HepG2 (cell line): Measurements from ENCODE around the gene PEX3. TPM values are rescaled to one million over a fixed set of nuclear protein-coding genes. Genes with fewer than 3 reads are reported as not detected.

ENCODE experiments used
- ATAC-seq: fragments of 200-7000 bp; cut with Tn5 transposase; 3 replicates; pipeline ENCODE4 v1.9.1; 2020; ENCODE audit warnings: mild to moderate bottlenecking, moderate library complexity
- BruUV-seq: library from RNA; stranded (reverse); fragments of 400-500 nt; replicated peaks from 2 replicates; lab custom pipeline; 2021; lab: Mats Ljungman, UMichigan
- CTCF ChIA-PET: fragments of 300-600 bp; formaldehyde crosslinking; extraction: SDS; loops from one replicate; lab custom pipeline; 2021; ENCODE audit warnings: low total read pairs, inconsistent platforms, low intra/inter-chr PET ratio; lab: Yijun Ruan, JAX
- POLR2A ChIA-PET: fragments of 350-600 bp; sonication (Branson Sonifier 250); formaldehyde crosslinking; loops from one replicate; lab custom pipeline; 2020; ENCODE audit warnings: antibody characterized with exemption, inconsistent platforms; lab: Yijun Ruan, JAX
- DNase-seq: peaks from one replicate; pipeline ENCODE4 v3.0.0-alpha.2; 2015; ENCODE audit warnings: low spot score
- FAIRE-seq: peaks from 3 replicates; lab custom pipeline; 2011; peaks lifted over from hg19 to GRCh38; lab: Jason Lieb, UNC
- H2AFZ ChIP-seq: one replicate; pipeline ENCODE4 v1.6.1; 2011; ENCODE audit warnings: low read length, inconsistent platforms
- H3K27ac ChIP-seq: fragments of 300-600 bp; 3 replicates; pipeline ENCODE4 v1.8.0; 2011; ENCODE audit warnings: mixed run types, mild to moderate bottlenecking, mixed read lengths, low read length, inconsistent platforms; ENCODE audit not compliant: insufficient read depth; ENCODE audit errors: extremely low read length
- H3K27me3 ChIP-seq, 2 experiments: fragments of 200-600 bp in 1 of 2; 2 replicates in 1 of 2; 3 replicates in 1 of 2; pipeline versions ENCODE4 v1.6.0 to v1.8.0; 2011; ENCODE audit warnings: low read length in 2 of 2, mild to moderate bottlenecking in 2 of 2, moderate library complexity in 2 of 2, inconsistent platforms in 1 of 2; ENCODE audit not compliant: insufficient read depth in 2 of 2, control insufficient read depth in 1 of 2
- H3K36me3 ChIP-seq, 2 experiments: fragments of 200-600 bp in 1 of 2; replicated peaks in 1 of 2; 2 replicates in 1 of 2; 3 replicates in 1 of 2; pipeline versions ENCODE4 v1.5.1 to v1.8.0; 2011; ENCODE audit warnings: low read length in 2 of 2, inconsistent platforms in 1 of 2; ENCODE audit not compliant: insufficient read depth in 2 of 2, control insufficient read depth in 1 of 2
- H3K4me1 ChIP-seq: 2 replicates; pipeline ENCODE4 v1.5.1; 2012; ENCODE audit warnings: low read length, inconsistent platforms; ENCODE audit not compliant: insufficient read depth
- H3K4me2 ChIP-seq: 2 replicates; pipeline ENCODE4 v1.6.0; 2011; ENCODE audit warnings: low read depth, low read length, inconsistent platforms
- H3K4me3 ChIP-seq, 3 experiments: fragments of 200-600 bp in 1 of 3; sonication (generic), shearing (Covaris generic) in 1 of 3; replicated peaks in 1 of 3; 2 replicates each; pipeline ENCODE4 v1.5.1; 2011 to 2016; ENCODE audit warnings: low read length in 3 of 3, inconsistent platforms in 2 of 3, low read depth in 2 of 3, mild to moderate bottlenecking in 2 of 3, control low read depth in 1 of 3, mixed read lengths in 1 of 3; ENCODE audit not compliant: insufficient read depth in 1 of 3
- H3K79me2 ChIP-seq: one replicate; pipeline ENCODE4 v1.6.1; 2011; ENCODE audit warnings: low read length, inconsistent platforms; ENCODE audit not compliant: insufficient read depth
- H3K9ac ChIP-seq: 2 replicates; pipeline ENCODE4 v1.6.0; 2011; ENCODE audit warnings: mild to moderate bottlenecking, low read depth, low read length, inconsistent platforms; ENCODE audit not compliant: insufficient read depth
- H3K9me3 ChIP-seq: 2 replicates; pipeline ENCODE4 v1.5.1; 2012; ENCODE audit warnings: mild to moderate bottlenecking, low read length
- H4K20me1 ChIP-seq: 2 replicates; pipeline ENCODE4 v1.6.0; 2011; ENCODE audit warnings: inconsistent platforms, mild to moderate bottlenecking, low read length, moderate library complexity; ENCODE audit not compliant: insufficient read depth
- CHCHD3 ChIP-seq: sonication (generic); formaldehyde crosslinking; IDR thresholded peaks from 2 replicates; pipeline ENCODE4 v1.8.0; 2022; ENCODE audit warnings: mild to moderate bottlenecking, missing genetic modification reagents, moderate library complexity
- HNF4A ChIP-seq: sonication (generic); formaldehyde crosslinking; IDR thresholded peaks from 2 replicates; pipeline ENCODE4 v1.4.0; 2020; ENCODE audit warnings: missing genetic modification reagents
- HOXA5 ChIP-seq: sonication (generic); formaldehyde crosslinking; IDR thresholded peaks from 2 replicates; pipeline ENCODE4 v1.4.0; 2020; ENCODE audit warnings: missing genetic modification reagents
- PAF1 ChIP-seq: IDR thresholded peaks from 2 replicates; pipeline ENCODE4 v1.6.1; 2016; ENCODE audit warnings: missing genetic modification reagents, missing compliant biosample characterization
- RARA ChIP-seq: IDR thresholded peaks from 2 replicates; pipeline ENCODE4 v1.6.1; 2016; ENCODE audit warnings: missing genetic modification reagents, missing compliant biosample characterization
- SNRNP70 ChIP-seq: fragments of 200-400 bp; formaldehyde crosslinking; IDR thresholded peaks from 2 replicates; pipeline ENCODE4 v1.6.1; 2017; ENCODE audit warnings: mild to moderate bottlenecking, low read depth, low read length, moderate library complexity
- ZNF121 ChIP-seq: sonication (generic); formaldehyde crosslinking; IDR thresholded peaks from 2 replicates; pipeline ENCODE4 v1.5.0; 2020; ENCODE audit warnings: mild to moderate bottlenecking, missing genetic modification reagents
- ZNF558 ChIP-seq: sonication (generic); formaldehyde crosslinking; IDR thresholded peaks from 2 replicates; pipeline ENCODE4 v1.9.0; 2022; ENCODE audit warnings: mild to moderate bottlenecking, missing genetic modification reagents, borderline replicate concordance
- WGBS: methylation state at CpG from one replicate; pipeline ENCODE4 v1.1.6; 2017; ENCODE audit warnings: low lambda C conversion rate; 5-methylcytosine and 5-hydroxymethylcytosine counted together
- in situ Hi-C: cut with HindIII; loops from 2 replicates; pipeline ENCODE4 v1.10.0; 2017; ENCODE audit warnings: low pct_unique_long_range_greater_than_20kb; ENCODE audit not compliant: extremely low pct_ligation_motif_present
- intact Hi-C: fragments of 100-400 bp; cut with micrococcal nuclease; formaldehyde crosslinking; loops from one replicate; pipeline ENCODE4 v1.10.0; 2022; ENCODE audit not compliant: unreplicated experiment
- polyA plus RNA-seq, 8 experiments: library from polyadenylated mRNA; depleted of rRNA in 3 of 8; stranded (reverse) in 7 of 8; unstranded in 1 of 8; fragments of >200 nt; fragmentation: Illumina TruSeq in 4 of 8; extraction: Trizol in 4 of 8; gene quantifications; 2 replicates each; pipeline versions ENCODE4 v1.2.1 to v1.2.3, GENCODE V29; 2011 to 2016; ENCODE audit warnings: low read depth in 4 of 8, missing spikeins in 1 of 8, mixed read lengths in 1 of 8; ENCODE audit not compliant: insufficient read depth in 1 of 8
- total RNA-seq, 5 experiments: library from RNA; depleted of rRNA; stranded (reverse); fragments of >200 nt; fragmentation: Illumina TruSeq; extraction: Trizol; gene quantifications; 2 replicates each; pipeline ENCODE4 v1.2.3, GENCODE V29; 2016; ENCODE audit warnings: low read depth in 1 of 5
- TF ChIP-seq, protein P1 (sequence below): sonication (generic); formaldehyde crosslinking; conservative IDR thresholded peaks from 2 replicates; pipeline ENCODE4 v1.4.0; 2020; ENCODE audit warnings: mild to moderate bottlenecking, missing genetic modification reagents, moderate library complexity

Gene PEX3
- total and polyA plus RNA-seq, 2 of the 13 experiments (the other 11 are each of a cell fraction or from before 2014, with no cell fraction given): 30.9 to 40.8 TPM

DNA sequence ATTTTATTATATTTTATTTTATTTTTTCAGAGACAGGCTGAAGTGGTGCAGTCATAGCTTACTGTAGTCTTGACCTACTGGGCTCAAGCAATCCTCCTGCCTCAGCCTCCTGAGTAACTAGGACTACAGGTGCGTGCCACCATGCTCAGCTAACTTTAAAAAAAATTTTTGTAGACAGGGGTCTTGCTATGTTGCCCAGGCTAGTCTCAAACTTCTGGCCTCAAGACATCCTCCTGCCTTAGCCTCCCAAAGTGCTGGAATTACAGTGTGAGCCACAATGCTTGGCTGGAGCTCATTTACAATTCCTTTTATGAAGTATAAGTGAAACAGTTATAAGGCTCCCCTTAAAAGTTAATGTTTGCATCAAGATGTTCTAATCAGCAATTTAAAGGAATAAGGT lies 46.4 kb downstream of the PEX3 start:
- CTCF ChIA-PET: no interaction called here
- DNase-seq (no peak), ATAC-seq (no peak), FAIRE-seq (no peak)
- H3K36me3 ChIP-seq: peaks cover 15 to 77% of the 10 kb centered on the region in 2 experiments
- H3K4me2 ChIP-seq: no peak overlapping the region
- no peak overlapping the region for H3K27ac ChIP-seq
- TF ChIP-seq ZNF121 (CRISPR knock-in tag) (peak; percentile 63), HOXA5 (CRISPR knock-in tag) (no peak), CHCHD3 (CRISPR knock-in tag) (no peak)
- in situ Hi-C loops (no loop called here), intact Hi-C loops (no loop called here)
- H3K4me1 ChIP-seq: no peaks in the 10 kb centered on the region
- WGBS: 94% methylated on average over 1 of the region's 1 CpG
- H3K4me3 ChIP-seq: no peak overlapping the region
- no peaks in the 10 kb centered on the region for H3K79me2 ChIP-seq
- H4K20me1 ChIP-seq: no peaks in the 10 kb centered on the region
- H3K9me3 ChIP-seq: no peaks in the 10 kb centered on the region
- no peaks in the 10 kb centered on the region for H3K27me3 ChIP-seq
- no peak overlapping the region for H2AFZ ChIP-seq
- no TSS peak for BruUV-seq
- POLR2A ChIA-PET: interaction anchor here (1.3 kb wide), 1 partner anchor 39 kb away, joined by 3 read pairs; no protein-coding TSS in a partner anchor
- H3K9ac ChIP-seq: no peak overlapping the region

GRCh38 chr6:143498428-143498827 lies 47.8 kb downstream of the PEX3 start:
- intact Hi-C loops: no loop called here
- POLR2A ChIA-PET: interaction anchor here (1.3 kb wide), 1 partner anchor 38 kb away, joined by 3 read pairs; no protein-coding TSS in a partner anchor
- in situ Hi-C loops: no loop called here

More at GRCh38 chr6:143498428-143498827, 47.8 kb downstream of the PEX3 start:
- ATAC-seq: no peak
- TF ChIP-seq HNF4A (CRISPR knock-in tag): no peak
- TF ChIP-seq, protein P1, sequence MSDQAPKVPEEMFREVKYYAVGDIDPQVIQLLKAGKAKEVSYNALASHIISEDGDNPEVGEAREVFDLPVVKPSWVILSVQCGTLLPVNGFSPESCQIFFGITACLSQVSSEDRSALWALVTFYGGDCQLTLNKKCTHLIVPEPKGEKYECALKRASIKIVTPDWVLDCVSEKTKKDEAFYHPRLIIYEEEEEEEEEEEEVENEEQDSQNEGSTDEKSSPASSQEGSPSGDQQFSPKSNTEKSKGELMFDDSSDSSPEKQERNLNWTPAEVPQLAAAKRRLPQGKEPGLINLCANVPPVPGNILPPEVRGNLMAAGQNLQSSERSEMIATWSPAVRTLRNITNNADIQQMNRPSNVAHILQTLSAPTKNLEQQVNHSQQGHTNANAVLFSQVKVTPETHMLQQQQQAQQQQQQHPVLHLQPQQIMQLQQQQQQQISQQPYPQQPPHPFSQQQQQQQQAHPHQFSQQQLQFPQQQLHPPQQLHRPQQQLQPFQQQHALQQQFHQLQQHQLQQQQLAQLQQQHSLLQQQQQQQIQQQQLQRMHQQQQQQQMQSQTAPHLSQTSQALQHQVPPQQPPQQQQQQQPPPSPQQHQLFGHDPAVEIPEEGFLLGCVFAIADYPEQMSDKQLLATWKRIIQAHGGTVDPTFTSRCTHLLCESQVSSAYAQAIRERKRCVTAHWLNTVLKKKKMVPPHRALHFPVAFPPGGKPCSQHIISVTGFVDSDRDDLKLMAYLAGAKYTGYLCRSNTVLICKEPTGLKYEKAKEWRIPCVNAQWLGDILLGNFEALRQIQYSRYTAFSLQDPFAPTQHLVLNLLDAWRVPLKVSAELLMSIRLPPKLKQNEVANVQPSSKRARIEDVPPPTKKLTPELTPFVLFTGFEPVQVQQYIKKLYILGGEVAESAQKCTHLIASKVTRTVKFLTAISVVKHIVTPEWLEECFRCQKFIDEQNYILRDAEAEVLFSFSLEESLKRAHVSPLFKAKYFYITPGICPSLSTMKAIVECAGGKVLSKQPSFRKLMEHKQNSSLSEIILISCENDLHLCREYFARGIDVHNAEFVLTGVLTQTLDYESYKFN (CRISPR knock-in tag): no peak
- no peak for TF ChIP-seq ZNF558 (CRISPR knock-in tag)
- TF ChIP-seq PAF1 (CRISPR knock-in tag): no peak
- no peak for TF ChIP-seq SNRNP70
- no peak for TF ChIP-seq RARA (CRISPR knock-in tag)
- Histone ChIP-seq H3K27ac (no peak overlapping the region), H3K4me1 (no peaks in the 10 kb centered on the region), H3K9ac (no peak overlapping the region), H3K27me3 (no peaks in the 10 kb centered on the region), H2AFZ (no peak overlapping the region), H3K9me3 (no peaks in the 10 kb centered on the region), H3K79me2 (no peaks in the 10 kb centered on the region), H3K4me3 (no peak overlapping the region), H4K20me1 (no peaks in the 10 kb centered on the region), H3K4me2 (no peak overlapping the region), H3K36me3 (peaks cover 21 to 89% of the 10 kb centered on the region in 2 experiments)
- CTCF ChIA-PET: no interaction called here
- WGBS: 94% methylated on average over 4 of the region's 4 CpGs
- no peak for DNase-seq
- no TSS peak for BruUV-seq
- FAIRE-seq: no peak
